H1 (cell line): ENCODE data around the gene MT1H.

ENCODE experiments used
- CTCF ChIP-seq, 3 experiments: IDR thresholded peaks; 1 replicate in 2 of 3; 2 replicates in 1 of 3; pipeline versions ENCODE4 v1.5.1 to v1.6.1; 2011; ENCODE audit warnings: low read length in 3 of 3, mild to moderate bottlenecking in 3 of 3, inconsistent platforms in 2 of 3, low read depth in 1 of 3, moderate library complexity in 1 of 3; ENCODE audit not compliant: insufficient read depth in 1 of 3; ENCODE audit errors: control extremely low read depth in 1 of 3
- E2F6 ChIP-seq: IDR thresholded peaks from 2 replicates; pipeline ENCODE4 v1.6.1; 2012; ENCODE audit warnings: inconsistent platforms
- EP300 ChIP-seq, 2 experiments: IDR thresholded peaks; 1 replicate in 1 of 2; 2 replicates in 1 of 2; pipeline ENCODE4 v1.6.1; 2011 to 2012; ENCODE audit warnings: low read depth in 2 of 2, low read length in 2 of 2, mild to moderate bottlenecking in 2 of 2, borderline replicate concordance in 1 of 2, inconsistent platforms in 1 of 2, moderate library complexity in 1 of 2
- EZH2 ChIP-seq: fragments of 200-600 bp; sonication (generic); IDR thresholded peaks from 2 replicates; pipeline ENCODE4 v1.7.1; 2012; ENCODE audit warnings: low read depth, mild to moderate bottlenecking, moderate library complexity, low read length, inconsistent platforms; ENCODE audit not compliant: severe bottlenecking
- JUN ChIP-seq: IDR thresholded peaks from 2 replicates; pipeline ENCODE4 v1.6.1; 2011; ENCODE audit warnings: low read depth, mild to moderate bottlenecking, improper control_type of control experiment, low read length
- RAD21 ChIP-seq, 2 experiments: IDR thresholded peaks in 1 of 2; conservative IDR thresholded peaks in 1 of 2; 2 replicates each; pipeline ENCODE4 v1.6.1; 2011; ENCODE audit warnings: low read depth in 2 of 2, low read length in 2 of 2, improper control_type of control experiment in 1 of 2, inconsistent platforms in 1 of 2, mild to moderate bottlenecking in 1 of 2, moderate library complexity in 1 of 2
- TCF12 ChIP-seq: IDR thresholded peaks from 2 replicates; pipeline ENCODE4 v1.6.1; 2011; ENCODE audit warnings: low read depth, mild to moderate bottlenecking, low read length

- TF ChIP-seq CTCF (IDR thresholded peaks at IDR 0.05; ENCODE audit: control extremely low read depth in 1 of 3, insufficient read depth in 1 of 3, low read depth in 1 of 3, low read length in 3 of 3) (no peak), E2F6 (no peak), EP300 (IDR thresholded peaks at IDR 0.05; ENCODE audit: borderline replicate concordance in 1 of 2, low read depth in 2 of 2, low read length in 2 of 2) (no peak), RAD21 (IDR thresholded peaks at IDR 0.05 in 1 of 2, conservative IDR thresholded peaks at IDR 0.05 in 1 of 2; ENCODE audit: low read depth in 2 of 2, low read length in 2 of 2) (no peak), TCF12 (no peak), EZH2 (no peak), JUN (no peak)
Observed at GRCh38 chr16:56700631-56701030, 31.0 kb downstream of the MT1H start.
